Measurements from ENCODE around the gene ZNF286A.
"Not testable (repeated sequence)": the region's sequence is repeated elsewhere in the genome, so short reads cannot be mapped to it uniquely, and the experiment has no call there.

DNA sequence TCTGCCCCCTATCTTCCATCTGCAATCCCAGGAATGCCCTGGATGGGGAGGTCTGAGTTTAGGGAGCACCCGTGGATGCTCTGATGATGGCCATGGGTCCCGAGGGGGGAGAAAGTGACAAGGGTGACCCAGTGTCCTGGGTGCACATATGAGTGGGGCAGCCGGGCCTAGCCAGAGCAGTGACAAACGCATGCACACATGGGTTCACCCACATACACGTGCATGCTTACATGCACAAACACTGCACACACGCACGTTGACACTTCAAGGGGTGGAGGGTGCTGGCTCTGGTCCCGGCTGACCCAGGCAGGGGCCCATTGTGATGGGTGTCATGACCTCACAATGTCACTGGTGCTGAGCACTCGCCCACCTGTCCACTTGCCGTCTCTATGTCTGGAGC, 32.3 kb downstream of the ZNF286A start, which contains the start of gene TBC1D26:
- not testable (repeated sequence) for TF ChIP-seq POLR2AphosphoS5 (IDR thresholded peaks at IDR 0.05; ENCODE audit: borderline replicate concordance, low read depth, low read length); EZH2 (IDR thresholded peaks at IDR 0.05); FOXP2 (optimal IDR thresholded peaks at IDR 0.05; ENCODE audit: control extremely low read depth, extremely low read length, insufficient read depth)
